GM23338 (cell line): ENCODE data around the gene GFRA1. TPM values are rescaled to one million over a fixed set of nuclear protein-coding genes. Genes with fewer than 3 reads are reported as not detected.

Experiments used
- ATAC-seq: fragments of 200-7000 bp; cut with Tn5 transposase; 3 replicates; pipeline ENCODE4 v1.9.1; 2020
- DNase-seq: peaks from one replicate; pipeline ENCODE4 v3.0.0-alpha.2; 2015; ENCODE audit warnings: low spot score
- H2AFZ ChIP-seq: fragments of 200-600 bp; sonication (generic); 2 replicates; pipeline ENCODE4 v1.8.0; 2016; ENCODE audit warnings: antibody characterized with exemption, mild to moderate bottlenecking, moderate library complexity
- H3F3A ChIP-seq: fragments of 200-600 bp; sonication (generic); replicated peaks from 2 replicates; pipeline ENCODE4 v1.8.0; 2017; ENCODE audit warnings: antibody characterized with exemption, mixed run types, low read depth
- H3K27ac ChIP-seq: fragments of 200-600 bp; sonication (generic); 2 replicates; pipeline ENCODE4 v1.6.1; 2016; ENCODE audit warnings: low read depth
- H3K27me3 ChIP-seq: fragments of 200-600 bp; sonication (generic); 2 replicates; pipeline ENCODE4 v1.8.0; 2016; ENCODE audit warnings: mild to moderate bottlenecking, mixed run types, moderate library complexity; ENCODE audit not compliant: insufficient read depth
- H3K36me3 ChIP-seq: fragments of 200-600 bp; sonication (generic); 2 replicates; pipeline ENCODE4 v1.8.0; 2016; ENCODE audit warnings: mild to moderate bottlenecking; ENCODE audit not compliant: insufficient read depth
- H3K4me1 ChIP-seq: fragments of 200-600 bp; sonication (generic); 2 replicates; pipeline ENCODE4 v1.8.0; 2016; ENCODE audit warnings: mild to moderate bottlenecking, moderate library complexity; ENCODE audit not compliant: insufficient read depth
- H3K4me2 ChIP-seq: fragments of 200-600 bp; sonication (generic); 2 replicates; pipeline ENCODE4 v1.7.1; 2017; ENCODE audit warnings: mixed run types
- H3K4me3 ChIP-seq: fragments of 200-600 bp; sonication (generic); 2 replicates; pipeline ENCODE4 v1.6.1; 2016; ENCODE audit warnings: mixed run types
- H3K79me2 ChIP-seq: fragments of 200-600 bp; sonication (generic); replicated peaks from 2 replicates; pipeline ENCODE4 v1.8.0; 2017; ENCODE audit warnings: mild to moderate bottlenecking; ENCODE audit not compliant: insufficient read depth
- H3K9me2 ChIP-seq: fragments of 200-600 bp; sonication (generic); 2 replicates; pipeline ENCODE4 v1.8.0; 2017; ENCODE audit not compliant: insufficient read depth
- H4K20me1 ChIP-seq: fragments of 200-600 bp; sonication (generic); replicated peaks from 2 replicates; pipeline ENCODE4 v1.8.0; 2017; ENCODE audit warnings: mild to moderate bottlenecking; ENCODE audit not compliant: insufficient read depth
- H3K27ac Mint-ChIP-seq: 2 replicates; pipeline ENCODE4 v1.8.0; 2020; ENCODE audit warnings: inconsistent platforms, mild to moderate bottlenecking, moderate library complexity, mixed read lengths
- H3K27me3 Mint-ChIP-seq: 3 replicates; pipeline ENCODE4 v1.8.0; 2022; ENCODE audit warnings: low read depth, mild to moderate bottlenecking, moderate library complexity, mixed read lengths, inconsistent platforms; ENCODE audit not compliant: insufficient read depth, poor library complexity
- H3K36me3 Mint-ChIP-seq: 3 replicates; pipeline ENCODE4 v1.8.0; 2021; ENCODE audit warnings: low read depth, mild to moderate bottlenecking, inconsistent platforms, moderate library complexity, mixed read lengths
- H3K4me1 Mint-ChIP-seq: 3 replicates; pipeline ENCODE4 v1.8.0; 2020; ENCODE audit warnings: mild to moderate bottlenecking, inconsistent platforms, mixed read lengths
- H3K4me3 Mint-ChIP-seq: 3 replicates; pipeline ENCODE4 v1.8.0; 2021; ENCODE audit warnings: moderate library complexity, mild to moderate bottlenecking, inconsistent platforms, mixed read lengths
- H3K9me3 Mint-ChIP-seq: 3 replicates; pipeline ENCODE4 v1.8.0; 2020; ENCODE audit warnings: moderate library complexity, mild to moderate bottlenecking, inconsistent platforms, mixed read lengths
- CREB1 ChIP-seq: fragments of 250-450 bp; sonication (Bioruptor Pico); IDR thresholded peaks from 2 replicates; pipeline ENCODE4 v1.5.0; 2020; ENCODE audit warnings: low read depth, mild to moderate bottlenecking, moderate library complexity
- EZH2 ChIP-seq: fragments of 200-600 bp; sonication (generic); IDR thresholded peaks from one replicate; pipeline ENCODE4 v1.8.0; 2017; ENCODE audit warnings: antibody characterized with exemption, mild to moderate bottlenecking, low read depth; ENCODE audit not compliant: unreplicated experiment
- EZH2phosphoT487 ChIP-seq: fragments of 200-600 bp; sonication (generic); IDR thresholded peaks from one replicate; pipeline ENCODE4 v1.8.1; 2018; ENCODE audit warnings: antibody characterized with exemption; ENCODE audit not compliant: unreplicated experiment
- JUNB ChIP-seq: IDR thresholded peaks from one replicate; pipeline ENCODE4 v1.6.1; 2016; ENCODE audit warnings: antibody characterized with exemption; ENCODE audit not compliant: unreplicated experiment
- NANOG ChIP-seq: IDR thresholded peaks from 2 replicates; pipeline ENCODE4 v1.6.1; 2016; ENCODE audit warnings: antibody characterized with exemption, borderline replicate concordance
- POLR2AphosphoS5 ChIP-seq: IDR thresholded peaks from 2 replicates; pipeline ENCODE4 v1.6.1; 2016; ENCODE audit warnings: antibody characterized with exemption, low read depth
- STAT1 ChIP-seq: IDR thresholded peaks from one replicate; pipeline ENCODE4 v1.6.1; 2016; ENCODE audit warnings: antibody characterized with exemption; ENCODE audit not compliant: unreplicated experiment
- ZNF114 ChIP-seq: fragments of 250-450 bp; sonication (Bioruptor Pico); IDR thresholded peaks from 2 replicates; pipeline ENCODE4 v1.5.0; 2020; ENCODE audit warnings: mild to moderate bottlenecking, moderate library complexity
- ZNF331 ChIP-seq: fragments of 250-450 bp; sonication (Bioruptor Pico); IDR thresholded peaks from 2 replicates; pipeline ENCODE4 v1.5.0; 2020; ENCODE audit warnings: low read depth, mild to moderate bottlenecking, moderate library complexity
- polyA plus RNA-seq: library from polyadenylated mRNA; unstranded; fragments of >200 nt; fragmentation: Nextera tagmentation; extraction: Ambion mirVana; gene quantifications from 2 replicates; pipeline ENCODE4 v1.2.1, GENCODE V29; 2016
- total RNA-seq: library from RNA; depleted of rRNA; stranded (reverse); fragments of >200 nt; shearing (Covaris generic); gene quantifications from 2 replicates; pipeline ENCODE4 v1.2.3, GENCODE V29; 2014
- TF ChIP-seq, protein P1 (sequence below): IDR thresholded peaks from 2 replicates; pipeline ENCODE4 v1.6.1; 2016; ENCODE audit warnings: antibody characterized with exemption
- TF ChIP-seq, protein P2 (sequence below): fragments of 250-450 bp; sonication (Bioruptor Pico); IDR thresholded peaks from 2 replicates; pipeline ENCODE4 v1.5.0; 2020; ENCODE audit warnings: mild to moderate bottlenecking, moderate library complexity
- TF ChIP-seq, protein P3 (sequence below): IDR thresholded peaks from one replicate; pipeline ENCODE4 v1.6.1; 2018; ENCODE audit warnings: antibody characterized with exemption; ENCODE audit not compliant: unreplicated experiment
- TF ChIP-seq, protein P4 (sequence below), 2 experiments: fragments of 200-600 bp in 1 of 2; sonication (generic) in 1 of 2; conservative IDR thresholded peaks; 2 replicates each; pipeline versions ENCODE4 v1.5.1 to v1.6.1; 2016 to 2017; ENCODE audit warnings: antibody characterized with exemption in 2 of 2, low read depth in 2 of 2, mild to moderate bottlenecking in 2 of 2, moderate library complexity in 1 of 2

The GFRA1 gene
- total and polyA plus RNA-seq, 2 experiments from 2014 or later = 1.4 to 2.8 TPM

DNA sequence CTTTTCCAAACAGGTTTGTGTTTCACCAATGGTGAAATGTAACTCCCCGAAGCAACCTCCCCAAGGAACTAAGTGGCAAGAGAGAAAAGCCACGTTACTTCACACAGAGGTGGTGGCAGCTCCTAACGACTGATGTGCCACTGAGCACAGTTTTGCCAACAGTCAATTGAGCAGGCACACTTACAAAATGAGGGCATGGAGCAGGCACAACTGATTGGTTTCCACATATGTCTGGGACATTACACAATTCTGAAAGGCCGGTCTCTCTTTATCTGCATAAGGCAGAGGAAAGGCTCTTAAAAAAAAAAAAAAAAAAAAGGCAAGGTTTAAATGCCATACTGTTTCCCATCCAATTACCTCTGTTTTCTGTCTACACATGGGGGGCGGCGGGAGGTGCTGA is 86.7 kb downstream of the GFRA1 start:
- H4K20me1 ChIP-seq = no peaks in the 10 kb centered on the region
- H3K9me2 ChIP-seq = no peaks in the 10 kb centered on the region
- no peaks in the 10 kb centered on the region for H3F3A ChIP-seq
- H3K4me2 ChIP-seq = no peak overlapping the region
- no peak overlapping the region for H3K27ac ChIP-seq
- H3K4me1 ChIP-seq = no peaks in the 10 kb centered on the region
- H3K27ac Mint-ChIP-seq = no peak overlapping the region
- H3K27me3 Mint-ChIP-seq = peaks cover 6% of the 10 kb centered on the region
- no peak for ATAC-seq
- no peaks in the 10 kb centered on the region; the same call in 2 of the 3 replicates for H3K4me1 Mint-ChIP-seq
- H3K27me3 ChIP-seq = no peaks in the 10 kb centered on the region
- no peaks in the 10 kb centered on the region for H3K36me3 ChIP-seq
- no peak overlapping the region for H3K4me3 Mint-ChIP-seq
- DNase-seq = no peak
- no peaks in the 10 kb centered on the region; the same call in 2 of the 3 replicates for H3K9me3 Mint-ChIP-seq
- H3K4me3 ChIP-seq = no peak overlapping the region
- H2AFZ ChIP-seq = no peak overlapping the region
- TF ChIP-seq POLR2AphosphoS5 = no peak
- TF ChIP-seq CREB1 (CRISPR knock-in tag) = no peak
- TF ChIP-seq ZNF331 = no peak
- TF ChIP-seq STAT1 = no peak
- TF ChIP-seq, protein P1, sequence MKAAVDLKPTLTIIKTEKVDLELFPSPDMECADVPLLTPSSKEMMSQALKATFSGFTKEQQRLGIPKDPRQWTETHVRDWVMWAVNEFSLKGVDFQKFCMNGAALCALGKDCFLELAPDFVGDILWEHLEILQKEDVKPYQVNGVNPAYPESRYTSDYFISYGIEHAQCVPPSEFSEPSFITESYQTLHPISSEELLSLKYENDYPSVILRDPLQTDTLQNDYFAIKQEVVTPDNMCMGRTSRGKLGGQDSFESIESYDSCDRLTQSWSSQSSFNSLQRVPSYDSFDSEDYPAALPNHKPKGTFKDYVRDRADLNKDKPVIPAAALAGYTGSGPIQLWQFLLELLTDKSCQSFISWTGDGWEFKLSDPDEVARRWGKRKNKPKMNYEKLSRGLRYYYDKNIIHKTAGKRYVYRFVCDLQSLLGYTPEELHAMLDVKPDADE = no peak
- no peak for TF ChIP-seq ZNF114 (CRISPR knock-in tag)
- TF ChIP-seq, protein P2, sequence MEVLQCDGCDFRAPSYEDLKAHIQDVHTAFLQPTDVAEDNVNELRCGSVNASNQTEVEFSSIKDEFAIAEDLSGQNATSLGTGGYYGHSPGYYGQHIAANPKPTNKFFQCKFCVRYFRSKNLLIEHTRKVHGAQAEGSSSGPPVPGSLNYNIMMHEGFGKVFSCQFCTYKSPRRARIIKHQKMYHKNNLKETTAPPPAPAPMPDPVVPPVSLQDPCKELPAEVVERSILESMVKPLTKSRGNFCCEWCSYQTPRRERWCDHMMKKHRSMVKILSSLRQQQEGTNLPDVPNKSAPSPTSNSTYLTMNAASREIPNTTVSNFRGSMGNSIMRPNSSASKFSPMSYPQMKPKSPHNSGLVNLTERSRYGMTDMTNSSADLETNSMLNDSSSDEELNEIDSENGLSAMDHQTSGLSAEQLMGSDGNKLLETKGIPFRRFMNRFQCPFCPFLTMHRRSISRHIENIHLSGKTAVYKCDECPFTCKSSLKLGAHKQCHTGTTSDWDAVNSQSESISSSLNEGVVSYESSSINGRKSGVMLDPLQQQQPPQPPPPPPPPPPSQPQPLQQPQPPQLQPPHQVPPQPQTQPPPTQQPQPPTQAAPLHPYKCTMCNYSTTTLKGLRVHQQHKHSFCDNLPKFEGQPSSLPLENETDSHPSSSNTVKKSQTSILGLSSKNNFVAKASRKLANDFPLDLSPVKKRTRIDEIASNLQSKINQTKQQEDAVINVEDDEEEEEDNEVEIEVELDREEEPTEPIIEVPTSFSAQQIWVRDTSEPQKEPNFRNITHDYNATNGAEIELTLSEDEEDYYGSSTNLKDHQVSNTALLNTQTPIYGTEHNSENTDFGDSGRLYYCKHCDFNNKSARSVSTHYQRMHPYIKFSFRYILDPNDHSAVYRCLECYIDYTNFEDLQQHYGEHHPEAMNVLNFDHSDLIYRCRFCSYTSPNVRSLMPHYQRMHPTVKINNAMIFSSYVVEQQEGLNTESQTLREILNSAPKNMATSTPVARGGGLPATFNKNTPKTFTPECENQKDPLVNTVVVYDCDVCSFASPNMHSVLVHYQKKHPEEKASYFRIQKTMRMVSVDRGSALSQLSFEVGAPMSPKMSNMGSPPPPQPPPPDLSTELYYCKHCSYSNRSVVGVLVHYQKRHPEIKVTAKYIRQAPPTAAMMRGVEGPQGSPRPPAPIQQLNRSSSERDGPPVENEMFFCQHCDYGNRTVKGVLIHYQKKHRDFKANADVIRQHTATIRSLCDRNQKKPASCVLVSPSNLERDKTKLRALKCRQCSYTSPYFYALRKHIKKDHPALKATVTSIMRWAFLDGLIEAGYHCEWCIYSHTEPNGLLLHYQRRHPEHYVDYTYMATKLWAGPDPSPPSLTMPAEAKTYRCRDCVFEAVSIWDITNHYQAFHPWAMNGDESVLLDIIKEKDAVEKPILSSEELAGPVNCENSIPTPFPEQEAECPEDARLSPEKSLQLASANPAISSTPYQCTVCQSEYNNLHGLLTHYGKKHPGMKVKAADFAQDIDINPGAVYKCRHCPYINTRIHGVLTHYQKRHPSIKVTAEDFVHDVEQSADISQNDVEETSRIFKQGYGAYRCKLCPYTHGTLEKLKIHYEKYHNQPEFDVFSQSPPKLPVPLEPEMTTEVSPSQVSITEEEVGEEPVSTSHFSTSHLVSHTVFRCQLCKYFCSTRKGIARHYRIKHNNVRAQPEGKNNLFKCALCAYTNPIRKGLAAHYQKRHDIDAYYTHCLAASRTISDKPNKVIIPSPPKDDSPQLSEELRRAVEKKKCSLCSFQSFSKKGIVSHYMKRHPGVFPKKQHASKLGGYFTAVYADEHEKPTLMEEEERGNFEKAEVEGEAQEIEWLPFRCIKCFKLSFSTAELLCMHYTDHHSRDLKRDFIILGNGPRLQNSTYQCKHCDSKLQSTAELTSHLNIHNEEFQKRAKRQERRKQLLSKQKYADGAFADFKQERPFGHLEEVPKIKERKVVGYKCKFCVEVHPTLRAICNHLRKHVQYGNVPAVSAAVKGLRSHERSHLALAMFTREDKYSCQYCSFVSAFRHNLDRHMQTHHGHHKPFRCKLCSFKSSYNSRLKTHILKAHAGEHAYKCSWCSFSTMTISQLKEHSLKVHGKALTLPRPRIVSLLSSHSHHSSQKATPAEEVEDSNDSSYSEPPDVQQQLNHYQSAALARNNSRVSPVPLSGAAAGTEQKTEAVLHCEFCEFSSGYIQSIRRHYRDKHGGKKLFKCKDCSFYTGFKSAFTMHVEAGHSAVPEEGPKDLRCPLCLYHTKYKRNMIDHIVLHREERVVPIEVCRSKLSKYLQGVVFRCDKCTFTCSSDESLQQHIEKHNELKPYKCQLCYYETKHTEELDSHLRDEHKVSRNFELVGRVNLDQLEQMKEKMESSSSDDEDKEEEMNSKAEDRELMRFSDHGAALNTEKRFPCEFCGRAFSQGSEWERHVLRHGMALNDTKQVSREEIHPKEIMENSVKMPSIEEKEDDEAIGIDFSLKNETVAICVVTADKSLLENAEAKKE (CRISPR knock-in tag) = no peak
- no peak for TF ChIP-seq EZH2phosphoT487
- no peak for TF ChIP-seq EZH2
- TF ChIP-seq, protein P3, sequence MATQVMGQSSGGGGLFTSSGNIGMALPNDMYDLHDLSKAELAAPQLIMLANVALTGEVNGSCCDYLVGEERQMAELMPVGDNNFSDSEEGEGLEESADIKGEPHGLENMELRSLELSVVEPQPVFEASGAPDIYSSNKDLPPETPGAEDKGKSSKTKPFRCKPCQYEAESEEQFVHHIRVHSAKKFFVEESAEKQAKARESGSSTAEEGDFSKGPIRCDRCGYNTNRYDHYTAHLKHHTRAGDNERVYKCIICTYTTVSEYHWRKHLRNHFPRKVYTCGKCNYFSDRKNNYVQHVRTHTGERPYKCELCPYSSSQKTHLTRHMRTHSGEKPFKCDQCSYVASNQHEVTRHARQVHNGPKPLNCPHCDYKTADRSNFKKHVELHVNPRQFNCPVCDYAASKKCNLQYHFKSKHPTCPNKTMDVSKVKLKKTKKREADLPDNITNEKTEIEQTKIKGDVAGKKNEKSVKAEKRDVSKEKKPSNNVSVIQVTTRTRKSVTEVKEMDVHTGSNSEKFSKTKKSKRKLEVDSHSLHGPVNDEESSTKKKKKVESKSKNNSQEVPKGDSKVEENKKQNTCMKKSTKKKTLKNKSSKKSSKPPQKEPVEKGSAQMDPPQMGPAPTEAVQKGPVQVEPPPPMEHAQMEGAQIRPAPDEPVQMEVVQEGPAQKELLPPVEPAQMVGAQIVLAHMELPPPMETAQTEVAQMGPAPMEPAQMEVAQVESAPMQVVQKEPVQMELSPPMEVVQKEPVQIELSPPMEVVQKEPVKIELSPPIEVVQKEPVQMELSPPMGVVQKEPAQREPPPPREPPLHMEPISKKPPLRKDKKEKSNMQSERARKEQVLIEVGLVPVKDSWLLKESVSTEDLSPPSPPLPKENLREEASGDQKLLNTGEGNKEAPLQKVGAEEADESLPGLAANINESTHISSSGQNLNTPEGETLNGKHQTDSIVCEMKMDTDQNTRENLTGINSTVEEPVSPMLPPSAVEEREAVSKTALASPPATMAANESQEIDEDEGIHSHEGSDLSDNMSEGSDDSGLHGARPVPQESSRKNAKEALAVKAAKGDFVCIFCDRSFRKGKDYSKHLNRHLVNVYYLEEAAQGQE = no peak
- TF ChIP-seq NANOG = no peak
- TF ChIP-seq, protein P4, sequence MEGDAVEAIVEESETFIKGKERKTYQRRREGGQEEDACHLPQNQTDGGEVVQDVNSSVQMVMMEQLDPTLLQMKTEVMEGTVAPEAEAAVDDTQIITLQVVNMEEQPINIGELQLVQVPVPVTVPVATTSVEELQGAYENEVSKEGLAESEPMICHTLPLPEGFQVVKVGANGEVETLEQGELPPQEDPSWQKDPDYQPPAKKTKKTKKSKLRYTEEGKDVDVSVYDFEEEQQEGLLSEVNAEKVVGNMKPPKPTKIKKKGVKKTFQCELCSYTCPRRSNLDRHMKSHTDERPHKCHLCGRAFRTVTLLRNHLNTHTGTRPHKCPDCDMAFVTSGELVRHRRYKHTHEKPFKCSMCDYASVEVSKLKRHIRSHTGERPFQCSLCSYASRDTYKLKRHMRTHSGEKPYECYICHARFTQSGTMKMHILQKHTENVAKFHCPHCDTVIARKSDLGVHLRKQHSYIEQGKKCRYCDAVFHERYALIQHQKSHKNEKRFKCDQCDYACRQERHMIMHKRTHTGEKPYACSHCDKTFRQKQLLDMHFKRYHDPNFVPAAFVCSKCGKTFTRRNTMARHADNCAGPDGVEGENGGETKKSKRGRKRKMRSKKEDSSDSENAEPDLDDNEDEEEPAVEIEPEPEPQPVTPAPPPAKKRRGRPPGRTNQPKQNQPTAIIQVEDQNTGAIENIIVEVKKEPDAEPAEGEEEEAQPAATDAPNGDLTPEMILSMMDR (conservative IDR thresholded peaks at IDR 0.05; ENCODE audit: low read depth in 2 of 2) = no peak
- TF ChIP-seq JUNB = no peak
- no peaks in the 10 kb centered on the region for H3K79me2 ChIP-seq
- no peaks in the 10 kb centered on the region for H3K36me3 Mint-ChIP-seq
